Uterus (tissue), 4 donors: ENCODE measurements around the gene BRINP3. TPM values are rescaled to one million over a fixed set of nuclear protein-coding genes. Genes with fewer than 3 reads are reported as not detected.

ENCODE experiments used
- DNase-seq, 2 donors: peaks; one replicate each; pipeline ENCODE4 v3.0.0-alpha.2; 2019 to 2020
- H3K27ac ChIP-seq, 2 donors: fragments of 200-600 bp; sonication (generic); 1 replicate in 1 of 2; 2 replicates in 1 of 2; pipeline ENCODE4 v1.5.1; 2016 to 2018
- H3K27me3 ChIP-seq, 2 donors: fragments of 200-600 bp; sonication (generic); one replicate each; pipeline ENCODE4 v1.5.1; 2018 to 2019; ENCODE audit warnings: control low read depth in 1 of 2
- H3K36me3 ChIP-seq, 2 donors: fragments of 200-600 bp; sonication (generic); one replicate each; pipeline ENCODE4 v1.5.1; 2019; ENCODE audit warnings: control low read depth in 1 of 2
- H3K4me1 ChIP-seq, 2 donors: fragments of 200-600 bp; sonication (generic); one replicate each; pipeline ENCODE4 v1.5.1; 2018 to 2019; ENCODE audit warnings: control low read depth in 1 of 2
- H3K4me3 ChIP-seq, 2 donors: fragments of 200-600 bp; sonication (generic); 1 replicate in 1 of 2; 2 replicates in 1 of 2; pipeline ENCODE4 v1.5.1; 2018 to 2019; ENCODE audit warnings: mild to moderate bottlenecking in 1 of 2
- H3K9me3 ChIP-seq, 2 donors: fragments of 200-600 bp; sonication (generic); one replicate each; pipeline ENCODE4 v1.5.1; 2019; ENCODE audit warnings: control low read depth in 1 of 2
- CTCF ChIP-seq, 4 experiments: fragments of 200-600 bp in 2 of 4; fragments of 450-650 bp in 2 of 4; sonication (generic) in 2 of 4; IDR thresholded peaks; one replicate each; pipeline ENCODE4 v1.5.1; 2016 to 2019; ENCODE audit warnings: antibody characterized with exemption in 4 of 4, mild to moderate bottlenecking in 2 of 4, moderate library complexity in 1 of 4
- POLR2A ChIP-seq, 2 donors: fragments of 450-650 bp; IDR thresholded peaks; one replicate each; pipeline ENCODE4 v1.6.1; 2016; ENCODE audit warnings: antibody characterized with exemption in 2 of 2, mild to moderate bottlenecking in 1 of 2, moderate library complexity in 1 of 2
- intact Hi-C: fragments of 100-400 bp; cut with DNase I; formaldehyde crosslinking; loops from one replicate; pipeline ENCODE4 v1.15.1; 2023; ENCODE audit warnings: low total_unique reads
- total RNA-seq, 4 donors: library from RNA; depleted of rRNA in 3 of 4; stranded (reverse); fragments of >200 nt in 3 of 4; gene quantifications; one replicate each; pipeline versions ENCODE4 v1.1.0 to v1.2.4, GENCODE V29; 2014 to 2023
- donor health status: DM: yes; HTN: yes; CAD: no.

The BRINP3 gene
- total RNA-seq, 4 donors from 2014 or later: under 0.01 to 39.7 (median 0.76) TPM; not detected in 1

- DNase-seq: no peak
- Histone ChIP-seq H3K9me3 (no peaks in the 10 kb centered on the region), H3K27me3 (no peaks in the 10 kb centered on the region), H3K27ac (no peak overlapping the region), H3K4me3 (no peak overlapping the region), H3K4me1 (no peaks in the 10 kb centered on the region), H3K36me3 (no peaks in the 10 kb centered on the region)
- TF ChIP-seq CTCF (IDR thresholded peaks at IDR 0.05): no peak
- TF ChIP-seq POLR2A (IDR thresholded peaks at IDR 0.05): no peak
- intact Hi-C loops: no loop called here
Observed at GRCh38 chr1:190252046-190252445, 225.6 kb downstream of the BRINP3 start.

- Histone ChIP-seq H3K27ac (no peak overlapping the region), H3K36me3 (no peaks in the 10 kb centered on the region), H3K9me3 (no peaks in the 10 kb centered on the region), H3K27me3 (no peaks in the 10 kb centered on the region), H3K4me3 (no peak overlapping the region), H3K4me1 (no peaks in the 10 kb centered on the region)
- intact Hi-C loops: no loop called here
- TF ChIP-seq CTCF (IDR thresholded peaks at IDR 0.05) (no peak), POLR2A (IDR thresholded peaks at IDR 0.05) (no peak)
- DNase-seq: no peak
Observed at GRCh38 chr1:190250368-190250767, 227.3 kb downstream of the BRINP3 start.

- H3K9me3 ChIP-seq: no peaks in the 10 kb centered on the region
- no peaks in the 10 kb centered on the region for H3K36me3 ChIP-seq
- no peak for DNase-seq
- no peak for TF ChIP-seq POLR2A (IDR thresholded peaks at IDR 0.05)
- TF ChIP-seq CTCF (IDR thresholded peaks at IDR 0.05): no peak
- no peaks in the 10 kb centered on the region for H3K4me1 ChIP-seq
- H3K4me3 ChIP-seq: no peak overlapping the region
- no peak overlapping the region for H3K27ac ChIP-seq
- H3K27me3 ChIP-seq: no peaks in the 10 kb centered on the region
- intact Hi-C loops: no loop called here
Observed at GRCh38 chr1:190244406-190244805, 233.3 kb downstream of the BRINP3 start.

- intact Hi-C loops: no loop called here
Observed at GRCh38 chr1:190243056-190243455, 234.6 kb downstream of the BRINP3 start.

GRCh38 chr1:190226006-190226405 lies 251.7 kb downstream of the BRINP3 start:
- Histone ChIP-seq H3K27me3 (no peaks in the 10 kb centered on the region), H3K4me1 (no peaks in the 10 kb centered on the region), H3K36me3 (no peaks in the 10 kb centered on the region), H3K9me3 (no peaks in the 10 kb centered on the region), H3K4me3 (no peak overlapping the region), H3K27ac (no peak overlapping the region)
- DNase-seq: no peak
- intact Hi-C loops: no loop called here
- no peak for TF ChIP-seq CTCF (IDR thresholded peaks at IDR 0.05)
- TF ChIP-seq POLR2A (IDR thresholded peaks at IDR 0.05): no peak

More at GRCh38 chr1:190243056-190243455, 234.6 kb downstream of the BRINP3 start:
- no peak for DNase-seq
- no peak overlapping the region for H3K27ac ChIP-seq
- TF ChIP-seq POLR2A (IDR thresholded peaks at IDR 0.05) (no peak), CTCF (IDR thresholded peaks at IDR 0.05) (no peak)
- H3K27me3 ChIP-seq: no peaks in the 10 kb centered on the region
- no peak overlapping the region for H3K4me3 ChIP-seq
- H3K36me3 ChIP-seq: no peaks in the 10 kb centered on the region
- H3K9me3 ChIP-seq: no peaks in the 10 kb centered on the region
- no peaks in the 10 kb centered on the region for H3K4me1 ChIP-seq
